Measurements from ENCODE around the gene ZNF575.
"Not testable (repeated sequence)": the region's sequence is repeated elsewhere in the genome, so short reads cannot be mapped to it uniquely, and the experiment has no call there.

Gene ZNF575

GRCh38 chr19:43518051-43518450 lies 14.9 kb upstream of the ZNF575 start:
- no peaks in the 10 kb centered on the region for H3K27me3 ChIP-seq (ENCODE audit: insufficient read depth, low read length, poor library complexity, severe bottlenecking)
- H3K4me1 ChIP-seq (ENCODE audit: insufficient read depth, low read length, poor library complexity, severe bottlenecking): no peaks in the 10 kb centered on the region
- TF ChIP-seq CTCF (conservative IDR thresholded peaks at IDR 0.05; ENCODE audit: low read length): no peak
- no peak for TF ChIP-seq EZH2phosphoT487 (IDR thresholded peaks at IDR 0.05; ENCODE audit: borderline replicate concordance)
- no peaks in the 10 kb centered on the region for H3K9me3 ChIP-seq (ENCODE audit: insufficient read depth, low read depth, low read length)
- no peak overlapping the region for H3K9ac ChIP-seq (ENCODE audit: low read depth, low read length, poor library complexity, severe bottlenecking)
- peaks cover 6% of the 10 kb centered on the region; the same call in 1 of the 2 replicates for H3K79me2 ChIP-seq (ENCODE audit: insufficient read depth, low read length)
- H3K4me3 ChIP-seq (ENCODE audit: low read length, poor library complexity, severe bottlenecking): no peak overlapping the region
- H3K4me2 ChIP-seq (ENCODE audit: low read depth, low read length, poor library complexity, severe bottlenecking): no peak overlapping the region
- peaks cover 9% of the 10 kb centered on the region for H4K20me1 ChIP-seq (ENCODE audit: insufficient read depth, low read length, poor library complexity, severe bottlenecking)
- H2AFZ ChIP-seq (ENCODE audit: low read length): no peak overlapping the region
- H3K9me2 ChIP-seq (replicated peaks; ENCODE audit: low read depth, low read length): no peaks in the 10 kb centered on the region
- H3K36me3 ChIP-seq (ENCODE audit: insufficient read depth, low read length): no peaks in the 10 kb centered on the region
- no peaks in the 10 kb centered on the region for H3F3A ChIP-seq (ENCODE audit: low read depth)

- no peak for TF ChIP-seq EZH2phosphoT487 (IDR thresholded peaks at IDR 0.05; ENCODE audit: borderline replicate concordance)
- peak; percentile 91 for TF ChIP-seq CTCF (conservative IDR thresholded peaks at IDR 0.05; ENCODE audit: low read length)
- H3K9ac ChIP-seq (ENCODE audit: low read depth, low read length, poor library complexity, severe bottlenecking): no peak overlapping the region
- no peaks in the 10 kb centered on the region for H3K9me3 ChIP-seq (ENCODE audit: insufficient read depth, low read depth, low read length)
- no peaks in the 10 kb centered on the region for H3K36me3 ChIP-seq (ENCODE audit: insufficient read depth, low read length)
- H3K4me2 ChIP-seq (ENCODE audit: low read depth, low read length, poor library complexity, severe bottlenecking): no peak overlapping the region
- no peaks in the 10 kb centered on the region for H3K27me3 ChIP-seq (ENCODE audit: insufficient read depth, low read length, poor library complexity, severe bottlenecking)
- no peaks in the 10 kb centered on the region for H3K9me2 ChIP-seq (replicated peaks; ENCODE audit: low read depth, low read length)
- H2AFZ ChIP-seq (ENCODE audit: low read length): no peak overlapping the region
- peaks cover 14% of the 10 kb centered on the region for H4K20me1 ChIP-seq (ENCODE audit: insufficient read depth, low read length, poor library complexity, severe bottlenecking)
- H3K4me3 ChIP-seq (ENCODE audit: low read length, poor library complexity, severe bottlenecking): no peak overlapping the region
- no peaks in the 10 kb centered on the region for H3F3A ChIP-seq (ENCODE audit: low read depth)
- H3K79me2 ChIP-seq (ENCODE audit: insufficient read depth, low read length): peaks cover 18% of the 10 kb centered on the region
- H3K4me1 ChIP-seq (ENCODE audit: insufficient read depth, low read length, poor library complexity, severe bottlenecking): peaks cover under 1% of the 10 kb centered on the region
Observed at GRCh38 chr19:43519436-43520088, 13.4 kb upstream of the ZNF575 start.

GRCh38 chr19:43522929-43523328 lies 10.1 kb upstream of the ZNF575 start:
- H3K79me2 ChIP-seq (ENCODE audit: insufficient read depth, low read length): peaks cover 37% of the 10 kb centered on the region
- peaks cover 23% of the 10 kb centered on the region for H4K20me1 ChIP-seq (ENCODE audit: insufficient read depth, low read length, poor library complexity, severe bottlenecking)
- H3K4me2 ChIP-seq (ENCODE audit: low read depth, low read length, poor library complexity, severe bottlenecking): no peak overlapping the region
- H3K4me1 ChIP-seq (ENCODE audit: insufficient read depth, low read length, poor library complexity, severe bottlenecking): peaks cover 6% of the 10 kb centered on the region
- no peaks in the 10 kb centered on the region for H3K9me2 ChIP-seq (replicated peaks; ENCODE audit: low read depth, low read length)
- H3K9ac ChIP-seq (ENCODE audit: low read depth, low read length, poor library complexity, severe bottlenecking): no peak overlapping the region
- no peak overlapping the region for H3K4me3 ChIP-seq (ENCODE audit: low read length, poor library complexity, severe bottlenecking)
- H3K36me3 ChIP-seq (ENCODE audit: insufficient read depth, low read length): no peaks in the 10 kb centered on the region
- H3K27me3 ChIP-seq (ENCODE audit: insufficient read depth, low read length, poor library complexity, severe bottlenecking): no peaks in the 10 kb centered on the region
- no peak overlapping the region for H2AFZ ChIP-seq (ENCODE audit: low read length)
- no peaks in the 10 kb centered on the region for H3F3A ChIP-seq (ENCODE audit: low read depth)
- no peaks in the 10 kb centered on the region for H3K9me3 ChIP-seq (ENCODE audit: insufficient read depth, low read depth, low read length)
- TF ChIP-seq CTCF (conservative IDR thresholded peaks at IDR 0.05; ENCODE audit: low read length) (no peak), EZH2phosphoT487 (IDR thresholded peaks at IDR 0.05; ENCODE audit: borderline replicate concordance) (no peak)

GRCh38 chr19:43523696-43524095 lies 9.3 kb upstream of the ZNF575 start:
- not testable (repeated sequence) for H3K4me3 ChIP-seq (ENCODE audit: low read length, poor library complexity, severe bottlenecking); H3F3A ChIP-seq (ENCODE audit: low read depth); H2AFZ ChIP-seq (ENCODE audit: low read length); H3K36me3 ChIP-seq (ENCODE audit: insufficient read depth, low read length); H3K9ac ChIP-seq (ENCODE audit: low read depth, low read length, poor library complexity, severe bottlenecking); H3K4me2 ChIP-seq (ENCODE audit: low read depth, low read length, poor library complexity, severe bottlenecking); H3K27me3 ChIP-seq (ENCODE audit: insufficient read depth, low read length, poor library complexity, severe bottlenecking); H3K9me2 ChIP-seq (replicated peaks; ENCODE audit: low read depth, low read length); H3K9me3 ChIP-seq (ENCODE audit: insufficient read depth, low read depth, low read length); H3K4me1 ChIP-seq (ENCODE audit: insufficient read depth, low read length, poor library complexity, severe bottlenecking)
- H4K20me1 ChIP-seq (ENCODE audit: insufficient read depth, low read length, poor library complexity, severe bottlenecking): peaks cover 23% of the 10 kb centered on the region
- H3K79me2 ChIP-seq (ENCODE audit: insufficient read depth, low read length): peaks cover 37% of the 10 kb centered on the region
